Endodermal cell (in vitro differentiated cells): Measurements from ENCODE around the gene CDH4. TPM values are rescaled to one million over a fixed set of nuclear protein-coding genes. Genes with fewer than 3 reads are reported as not detected.

Experiments
- DNase-seq: peaks from one replicate; pipeline ENCODE4 v3.0.0-alpha.2; 2017
- H3K27ac ChIP-seq: 2 replicates; pipeline ENCODE4 v1.5.1; 2013; ENCODE audit warnings: mild to moderate bottlenecking, low read depth, low read length, moderate library complexity
- H3K27me3 ChIP-seq: 2 replicates; pipeline ENCODE4 v1.6.1; 2013; ENCODE audit warnings: mild to moderate bottlenecking, low read length, moderate library complexity; ENCODE audit not compliant: insufficient read depth, control insufficient read depth, poor library complexity, severe bottlenecking
- H3K36me3 ChIP-seq: 2 replicates; pipeline ENCODE4 v1.7.0; 2013; ENCODE audit warnings: mild to moderate bottlenecking, low read length, moderate library complexity; ENCODE audit not compliant: control insufficient read depth, insufficient read depth
- H3K4me1 ChIP-seq: one replicate; pipeline ENCODE4 v1.7.0; 2013; ENCODE audit warnings: low read length; ENCODE audit not compliant: control insufficient read depth, insufficient read depth
- H3K4me3 ChIP-seq: 2 replicates; pipeline ENCODE4 v1.5.1; 2013; ENCODE audit warnings: mild to moderate bottlenecking, low read length, moderate library complexity
- H3K9ac ChIP-seq: 2 replicates; pipeline ENCODE4 v1.6.1; 2013; ENCODE audit warnings: mild to moderate bottlenecking, low read length, moderate library complexity; ENCODE audit not compliant: poor library complexity, severe bottlenecking; ENCODE audit errors: extremely low read depth
- H3K9me3 ChIP-seq: 2 replicates; pipeline ENCODE4 v1.6.1; 2013; ENCODE audit warnings: mild to moderate bottlenecking, low read length, moderate library complexity; ENCODE audit not compliant: control insufficient read depth
- H3K27ac Mint-ChIP-seq: 2 replicates; pipeline ENCODE4 v1.8.0; 2020; ENCODE audit warnings: mixed read lengths
- H3K27me3 Mint-ChIP-seq: 2 replicates; pipeline ENCODE4 v1.8.0; 2021; ENCODE audit warnings: mild to moderate bottlenecking, mixed read lengths; ENCODE audit not compliant: insufficient read depth
- H3K36me3 Mint-ChIP-seq: 2 replicates; pipeline ENCODE4 v1.8.0; 2020; ENCODE audit warnings: low read depth, mixed read lengths
- H3K4me1 Mint-ChIP-seq: 2 replicates; pipeline ENCODE4 v1.8.0; 2020; ENCODE audit warnings: mixed read lengths
- H3K4me3 Mint-ChIP-seq: 2 replicates; pipeline ENCODE4 v1.8.0; 2020; ENCODE audit warnings: mild to moderate bottlenecking, moderate library complexity, mixed read lengths
- H3K9me3 Mint-ChIP-seq: 2 replicates; pipeline ENCODE4 v1.8.0; 2020; ENCODE audit warnings: mild to moderate bottlenecking, mixed read lengths
- CTCF ChIP-seq: fragments of 200-600 bp; sonication (generic); conservative IDR thresholded peaks from 2 replicates; pipeline ENCODE4 v1.5.0; 2021; ENCODE audit warnings: antibody characterized with exemption, mild to moderate bottlenecking
- WGBS, 2 experiments: methylation state at CpG; one replicate each; pipeline versions ENCODE4 v1.1.5 to v1.1.7; 2013; ENCODE audit warnings: missing lambda C conversion rate in 2 of 2, mixed read lengths in 1 of 2; ENCODE audit not compliant: insufficient coverage in 1 of 2, insufficient read length in 1 of 2; 5-methylcytosine and 5-hydroxymethylcytosine counted together
- total RNA-seq, 2 donors: library from RNA; stranded (reverse); fragmentation: NEBNext Ultra II Directional in 1 of 2; extraction: Animal tissue kit (Norgen Biotek cat#: 25700) in 1 of 2; gene quantifications; 2 replicates in 1 of 2; 3 replicates in 1 of 2; pipeline ENCODE4 v1.2.1, GENCODE V29; 2021

The CDH4 gene
- total RNA-seq, 2 donors from 2014 or later = 1.8 to 5.8 TPM

- Mint-ChIP-seq H3K36me3 (no peaks in the 10 kb centered on the region), H3K4me1 (no peaks in the 10 kb centered on the region), H3K4me3 (no peak overlapping the region), H3K27ac (no peak overlapping the region), H3K9me3 (no peaks in the 10 kb centered on the region), H3K27me3 (peaks cover 48% of the 10 kb centered on the region)
- no peaks in the 10 kb centered on the region for H3K36me3 ChIP-seq
- H3K4me3 ChIP-seq = no peak overlapping the region
- TF ChIP-seq CTCF = no peak
- no peaks in the 10 kb centered on the region for H3K4me1 ChIP-seq
- no peak for DNase-seq
- no peak overlapping the region for H3K9ac ChIP-seq
- H3K9me3 ChIP-seq = no peaks in the 10 kb centered on the region
- H3K27ac ChIP-seq = no peak overlapping the region
- H3K27me3 ChIP-seq = no peaks in the 10 kb centered on the region
- 90 to 92% methylated on average over 5 to 10 of the region's 10 CpGs for WGBS, 2 experiments
These were observed 73.7 kb downstream of the CDH4 start for GRCh38 chr20:61325718-61326117.

- WGBS, 2 experiments = 85% methylated on average over 17 of the region's 17 CpGs
- H3K4me3 Mint-ChIP-seq = no peak overlapping the region
- H3K27me3 ChIP-seq = no peaks in the 10 kb centered on the region
- no peaks in the 10 kb centered on the region for H3K4me1 ChIP-seq
- H3K4me1 Mint-ChIP-seq = peaks cover 3% of the 10 kb centered on the region
- TF ChIP-seq CTCF = no peak
- H3K9ac ChIP-seq = no peak overlapping the region
- H3K36me3 Mint-ChIP-seq = no peaks in the 10 kb centered on the region
- H3K9me3 Mint-ChIP-seq = no peaks in the 10 kb centered on the region
- H3K4me3 ChIP-seq = no peak overlapping the region
- peaks cover 46% of the 10 kb centered on the region for H3K27me3 Mint-ChIP-seq
- no peak overlapping the region for H3K27ac ChIP-seq
- H3K27ac Mint-ChIP-seq = no peak overlapping the region
- DNase-seq = no peak
- no peaks in the 10 kb centered on the region for H3K9me3 ChIP-seq
- no peaks in the 10 kb centered on the region for H3K36me3 ChIP-seq
These were observed 77.0 kb downstream of the CDH4 start for GRCh38 chr20:61328911-61329558.

GRCh38 chr20:61330441-61330840, 78.4 kb downstream of the CDH4 start:
- Histone ChIP-seq H3K4me1 (no peaks in the 10 kb centered on the region), H3K36me3 (no peaks in the 10 kb centered on the region), H3K4me3 (no peak overlapping the region), H3K9ac (no peak overlapping the region), H3K27me3 (no peaks in the 10 kb centered on the region), H3K27ac (no peak overlapping the region), H3K9me3 (no peaks in the 10 kb centered on the region)
- no peak for DNase-seq
- peaks cover 41% of the 10 kb centered on the region for H3K27me3 Mint-ChIP-seq
- H3K4me1 Mint-ChIP-seq = peaks cover 3% of the 10 kb centered on the region
- H3K9me3 Mint-ChIP-seq = no peaks in the 10 kb centered on the region
- 82 to 88% methylated on average over 8 to 14 of the region's 14 CpGs for WGBS, 2 experiments
- H3K36me3 Mint-ChIP-seq = no peaks in the 10 kb centered on the region
- H3K27ac Mint-ChIP-seq = no peak overlapping the region
- no peak for TF ChIP-seq CTCF
- no peak overlapping the region for H3K4me3 Mint-ChIP-seq
